GM19328 (cell line): ENCODE measurements around the gene CHST11.
A peak's percentile ranks its signal among the peaks of the same experiment; 100 is the strongest.

Source experiments
- ATAC-seq: cut with Tn5 transposase; IDR thresholded peaks from one replicate; pipeline ENCODE4 v1.9.1; 2021; ENCODE audit warnings: mild to moderate bottlenecking, moderate library complexity; ENCODE audit not compliant: unreplicated experiment

CHST11 gene

GRCh38 chr12:104480012-104480411, 23.3 kb downstream of the CHST11 start:
- no peak for ATAC-seq

- ATAC-seq = no peak
Measured at GRCh38 chr12:104480826-104481440, 24.2 kb downstream of the CHST11 start.

- ATAC-seq = no peak
Measured at GRCh38 chr12:104482113-104482512, 25.4 kb downstream of the CHST11 start.

- no peak for ATAC-seq
Measured at GRCh38 chr12:104482748-104483147, 26.0 kb downstream of the CHST11 start.

- ATAC-seq = no peak
Measured at GRCh38 chr12:104484079-104484478, 27.3 kb downstream of the CHST11 start.

- ATAC-seq = peak; percentile 51
Measured at GRCh38 chr12:104485651-104486362, 29.1 kb downstream of the CHST11 start.

- no peak for ATAC-seq
Measured at GRCh38 chr12:104486363-104486750, 29.6 kb downstream of the CHST11 start.

- no peak for ATAC-seq
Measured at GRCh38 chr12:104486943-104487819, 30.4 kb downstream of the CHST11 start.

GRCh38 chr12:104488374-104488773, 31.6 kb downstream of the CHST11 start:
- no peak for ATAC-seq

- no peak for ATAC-seq
Measured at GRCh38 chr12:104490186-104490585, 33.4 kb downstream of the CHST11 start.

GRCh38 chr12:104490850-104491249, 34.1 kb downstream of the CHST11 start:
- ATAC-seq = no peak

GRCh38 chr12:104493496-104493895, 36.7 kb downstream of the CHST11 start:
- ATAC-seq = no peak

- peak; percentile 57 for ATAC-seq
Measured at GRCh38 chr12:104494137-104494792, 37.5 kb downstream of the CHST11 start.

GRCh38 chr12:104494793-104495158, 38.0 kb downstream of the CHST11 start:
- peak; percentile 36 for ATAC-seq

GRCh38 chr12:104495786-104496185, 39.0 kb downstream of the CHST11 start:
- ATAC-seq = no peak

GRCh38 chr12:104496336-104496735, 39.6 kb downstream of the CHST11 start:
- ATAC-seq = no peak

GRCh38 chr12:104498211-104498801, 41.6 kb downstream of the CHST11 start:
- ATAC-seq = no peak

GRCh38 chr12:104499668-104500332, 43.1 kb downstream of the CHST11 start:
- no peak for ATAC-seq

GRCh38 chr12:104501115-104501514, 44.4 kb downstream of the CHST11 start:
- ATAC-seq = no peak

- no peak for ATAC-seq
Measured at GRCh38 chr12:104501660-104502059, 44.9 kb downstream of the CHST11 start.
